Purkinje cell (primary cell): ENCODE measurements around the gene RBMXL3. TPM values are rescaled to one million over a fixed set of nuclear protein-coding genes. Genes with fewer than 3 reads are reported as not detected.

ENCODE experiments used
- polyA plus RNA-seq: library from polyadenylated mRNA; unstranded; fragments of >200 nt; fragmentation: Nextera tagmentation; gene quantifications from 2 replicates; pipeline ENCODE4 v1.2.1, GENCODE V29; 2014

The RBMXL3 gene
- polyA plus RNA-seq, result not detected in 2 replicates

DNA sequence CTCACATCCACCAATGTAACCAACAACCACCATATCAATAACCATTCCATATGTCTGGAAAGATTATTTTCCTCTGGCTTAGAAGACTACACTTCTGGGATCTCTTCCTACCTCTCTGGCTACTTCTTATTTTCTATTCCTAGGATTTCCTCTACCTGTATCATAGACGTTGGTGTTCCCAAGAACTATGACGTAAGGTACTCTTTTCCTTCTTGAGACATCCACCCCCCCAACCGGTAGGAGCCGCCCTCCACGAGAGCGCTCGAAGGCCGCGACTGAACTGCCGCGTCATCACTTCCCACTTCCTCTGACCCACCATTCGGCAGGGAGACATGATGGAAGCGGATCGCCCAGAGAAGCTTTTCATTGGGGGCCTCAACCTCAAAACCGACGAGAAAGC is at the start of gene RBMXL3:
TSS of gene RBMXL3 (plus strand) at position 301 of the 400 bp plus-strand sequence. CDS start at position 333, 32 bp downstream.

DNA sequence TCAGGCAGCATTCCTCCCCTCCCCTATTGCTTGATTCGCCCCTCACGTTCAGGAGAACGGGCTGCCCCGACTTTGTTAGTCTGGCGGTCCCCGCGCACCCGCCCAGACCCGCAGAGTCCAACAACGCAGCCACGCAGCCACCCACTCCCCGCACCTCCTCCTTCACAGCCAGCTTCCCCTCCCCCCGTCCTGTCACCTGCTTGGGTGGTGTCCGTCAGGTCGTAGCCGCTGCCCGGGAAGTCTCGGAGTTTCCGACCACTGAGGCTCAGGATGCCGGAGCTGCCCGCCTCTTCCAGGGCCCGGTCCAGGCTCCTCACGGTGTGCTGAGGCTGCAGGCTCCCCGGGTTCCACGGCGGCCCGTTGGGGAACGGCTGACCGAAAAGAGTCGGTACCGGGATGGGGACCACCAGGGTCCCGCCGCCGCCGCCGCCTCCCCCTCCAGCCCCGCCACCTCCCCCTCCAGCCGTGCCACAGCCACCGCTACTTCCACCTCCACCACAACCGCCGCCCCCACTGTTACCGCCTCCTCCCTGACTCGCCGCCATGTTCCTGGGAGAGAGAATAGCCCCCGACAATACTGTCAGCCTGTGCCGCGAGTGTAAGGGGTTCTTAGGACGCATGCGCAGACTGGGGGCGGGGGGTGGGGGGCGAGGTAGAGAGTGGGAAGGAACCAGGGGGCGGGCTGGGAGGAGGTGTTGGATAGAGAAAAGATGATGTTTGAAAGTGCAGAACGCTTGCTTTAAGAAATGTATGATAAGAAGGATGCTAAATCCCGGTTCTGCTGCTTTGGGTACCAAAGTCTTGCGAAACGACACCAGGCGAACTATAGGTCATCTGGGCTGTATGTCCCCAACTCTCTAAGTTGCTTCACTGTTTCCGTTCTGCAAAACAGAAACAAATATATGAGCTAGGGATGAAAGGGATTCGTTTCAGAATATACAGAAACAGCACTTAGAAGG is 44.6 kb downstream of the RBMXL3 start, which contains the start of gene LRCH2:
TSS of gene LRCH2 (minus strand) at position 600 of the 959 bp plus-strand sequence. CDS start at position 545, 55 bp downstream.

Other genes with a start within 250 kb of the RBMXL3 start
- 0.81 and 2.8 TPM in 2 replicates for gene IL13RA2, start 171.8 kb upstream of the RBMXL3 start, polyA plus RNA-seq
- gene LRCH2, start 44.7 kb downstream of the RBMXL3 start, polyA plus RNA-seq, result 8.1 and 8.5 TPM in 2 replicates
- gene LUZP4, start 100.3 kb downstream of the RBMXL3 start, polyA plus RNA-seq, result not detected in 2 replicates